HFF-Myc (cell line): Measurements from ENCODE around the gene CTDSP2.

Experiments
- DNase-seq: peaks from one replicate; pipeline ENCODE4 v3.0.0-alpha.2; 2011; ENCODE audit warnings: low read depth; ENCODE audit errors: extremely low read depth
- H3K4me3 ChIP-seq: replicated peaks from 2 replicates; pipeline ENCODE4 v1.5.1; 2011; ENCODE audit warnings: low read depth, mild to moderate bottlenecking, control low read depth, low read length
- CTCF ChIP-seq: IDR thresholded peaks from 2 replicates; pipeline ENCODE4 v1.5.1; 2012; ENCODE audit warnings: mild to moderate bottlenecking, low read depth, low read length, control low read depth; ENCODE audit errors: missing control alignments

Gene CTDSP2

GRCh38 chr12:57839996-57840395 lies 6.5 kb downstream of the CTDSP2 start:
- DNase-seq: no peak
- TF ChIP-seq CTCF: no peak
- no peak overlapping the region for H3K4me3 ChIP-seq

DNA sequence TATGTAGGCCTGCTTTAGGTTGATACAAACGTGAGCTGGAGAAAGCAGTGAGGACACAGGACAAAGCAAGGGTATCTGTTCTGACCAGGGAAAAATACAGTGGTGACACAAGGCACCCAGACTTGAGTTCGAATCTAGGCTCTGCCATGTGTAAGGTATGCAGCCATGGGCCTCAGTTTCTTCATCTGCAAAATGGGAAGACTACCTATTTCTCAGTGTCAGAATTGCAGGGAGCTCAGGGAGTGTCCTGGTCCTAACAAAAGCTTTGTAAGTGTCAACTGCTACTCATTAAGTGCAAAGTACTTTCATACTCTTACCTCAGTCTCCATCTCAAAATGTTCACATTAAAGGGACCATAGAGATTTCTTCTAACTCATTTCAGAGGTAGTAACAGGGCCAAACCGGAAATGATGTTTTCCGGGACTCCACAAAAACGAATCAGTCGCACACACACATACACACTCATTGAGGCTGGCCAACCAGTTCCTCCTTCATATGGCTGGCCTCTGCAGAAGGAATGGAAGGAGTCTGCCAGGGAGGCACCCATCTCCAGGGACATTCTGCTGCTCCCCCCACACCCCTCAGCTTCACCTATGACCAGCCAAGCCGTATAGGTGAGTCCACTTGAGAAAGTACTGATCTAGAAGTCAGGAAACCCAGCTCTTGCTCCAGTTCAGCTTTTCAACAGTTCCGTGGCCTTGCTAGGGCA lies 7.8 kb downstream of the CTDSP2 start:
- TF ChIP-seq CTCF: no peak
- DNase-seq: no peak
- H3K4me3 ChIP-seq: peak overlapping the region; percentile 43; the same call in 1 of the 2 replicates

DNA sequence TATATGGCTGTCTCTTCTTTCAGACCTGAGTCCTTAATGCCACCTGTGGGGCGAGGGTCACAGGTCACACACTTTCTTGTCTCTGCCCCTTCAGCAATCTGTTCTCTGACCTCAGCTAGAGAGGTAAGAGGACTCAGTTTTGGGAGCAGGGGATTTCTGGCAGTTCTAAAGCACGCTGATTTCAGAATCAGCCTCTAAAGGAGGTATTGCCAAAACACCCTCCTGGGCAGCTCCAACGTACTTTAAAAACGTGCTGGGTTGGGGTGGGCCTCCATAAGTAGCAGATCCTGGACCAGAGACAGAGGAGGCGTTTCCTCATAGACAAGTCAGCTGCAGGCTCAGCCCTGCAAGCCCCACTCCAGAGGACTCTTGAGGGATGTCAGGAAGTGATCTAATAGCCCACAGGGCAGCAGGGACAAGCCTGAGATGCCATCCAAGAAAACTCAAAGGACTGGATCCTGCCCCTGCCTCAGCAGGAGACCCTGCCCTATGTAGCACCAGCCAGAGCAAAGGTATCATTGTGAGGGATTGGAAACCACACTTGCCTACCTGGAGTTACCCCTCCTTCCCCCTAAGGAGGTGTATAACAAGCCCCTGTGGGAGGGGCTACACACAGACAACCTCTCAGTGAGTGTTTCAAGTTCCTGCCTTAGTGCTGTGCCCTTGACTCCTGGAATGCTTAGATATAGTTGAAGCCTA lies 8.5 kb downstream of the CTDSP2 start:
- peak; percentile 42 for DNase-seq
- TF ChIP-seq CTCF: no peak
- H3K4me3 ChIP-seq: peak overlapping the region; percentile 43

- DNase-seq: peak; percentile 74
- H3K4me3 ChIP-seq: peak overlapping the region; percentile 43
- no peak for TF ChIP-seq CTCF
These were observed 9.8 kb downstream of the CTDSP2 start for GRCh38 chr12:57836442-57837375.

DNA sequence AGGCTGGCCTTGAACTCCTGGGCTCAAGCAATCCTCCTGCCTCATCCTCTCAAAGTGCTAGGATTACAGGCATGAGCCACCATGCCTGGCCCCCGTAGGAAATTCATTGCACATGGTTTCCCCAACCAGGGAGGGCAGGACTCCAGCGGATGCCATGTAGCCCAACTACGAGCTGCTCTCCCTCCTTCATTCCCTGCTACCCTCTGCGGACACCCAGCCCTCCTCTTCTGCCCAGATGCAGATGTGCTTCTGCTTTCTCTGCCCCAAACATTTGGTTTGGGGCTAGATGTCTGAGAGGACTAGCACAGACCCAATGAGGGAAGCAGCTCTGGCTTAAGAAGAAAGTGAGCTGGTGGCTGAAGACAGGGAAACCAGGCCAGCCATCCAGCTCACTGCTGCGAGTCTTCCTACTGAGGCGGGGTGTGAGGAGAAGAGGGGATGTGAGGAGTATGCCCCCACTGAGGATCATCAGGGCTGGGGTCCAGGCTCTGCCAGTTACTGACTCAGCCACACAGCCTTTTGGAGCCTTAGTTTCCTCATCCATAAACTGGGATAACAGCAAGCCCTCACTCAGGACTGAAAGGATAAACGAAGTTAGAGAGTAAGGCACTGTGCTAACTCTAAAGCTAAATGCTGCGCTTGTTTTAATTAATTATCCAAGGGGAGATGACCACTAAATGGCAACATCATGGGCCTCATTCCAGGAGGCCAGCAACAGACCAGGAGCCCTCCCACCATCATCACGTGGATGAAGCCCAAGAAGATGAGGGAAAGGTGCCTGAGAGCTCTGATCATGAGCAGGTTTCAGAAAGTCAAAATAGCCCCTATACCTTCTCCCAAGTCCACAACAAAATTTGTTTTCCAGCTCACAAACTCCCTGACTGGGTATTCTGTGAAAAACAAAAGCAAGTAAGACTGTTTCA lies 10.9 kb downstream of the CTDSP2 start:
- H3K4me3 ChIP-seq: no peak overlapping the region
- no peak for DNase-seq
- no peak for TF ChIP-seq CTCF
